NCI-H345 treated with DMSO at 0.1 percent for 48 hours (cell line): ENCODE measurements around the gene PTPRM.

Experiments
- DNase-seq: peaks from one replicate; lab custom pipeline; 2025; ENCODE audit not compliant: unreplicated experiment; lab: John Stamatoyannopoulos, UW

PTPRM gene

DNA sequence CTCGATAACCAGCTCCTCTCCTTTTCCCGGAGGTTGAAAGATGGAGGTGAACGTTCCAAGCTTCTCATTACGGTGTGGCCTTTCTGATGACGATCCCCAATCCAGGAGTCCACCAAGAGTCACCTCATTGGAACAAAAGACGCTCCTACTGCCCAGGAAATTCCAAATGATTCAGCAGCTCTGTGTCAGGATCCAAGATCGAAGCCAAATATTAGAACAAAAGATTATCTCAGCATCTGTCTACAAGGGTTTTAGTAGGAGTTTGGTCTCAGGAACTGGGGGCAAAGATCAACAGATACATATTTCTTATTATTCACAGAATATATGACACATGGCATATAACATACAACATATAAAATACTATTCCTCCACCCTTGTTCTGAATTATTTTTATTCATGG is 881.0 kb downstream of the PTPRM start:
- DNase-seq: no peak

DNA sequence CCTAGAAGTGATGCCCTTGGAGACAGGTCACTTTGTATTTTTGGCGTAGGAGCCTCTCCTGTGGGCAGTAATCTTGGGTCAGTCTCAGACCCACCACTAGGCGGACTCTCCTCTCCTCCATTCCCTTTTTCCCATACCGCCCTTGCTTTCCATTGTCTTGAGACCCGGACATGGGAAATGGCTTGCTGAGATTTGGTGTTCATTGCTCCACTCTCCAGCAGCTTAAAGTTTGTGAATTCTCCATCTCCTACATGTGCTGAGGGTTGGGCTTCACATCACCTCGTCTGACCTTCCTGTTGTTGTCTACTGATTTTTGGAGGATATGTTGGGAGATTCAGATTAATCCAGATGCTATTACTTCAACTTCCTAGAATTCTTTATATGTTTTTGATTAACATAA is 882.9 kb downstream of the PTPRM start:
- DNase-seq: no peak

DNA sequence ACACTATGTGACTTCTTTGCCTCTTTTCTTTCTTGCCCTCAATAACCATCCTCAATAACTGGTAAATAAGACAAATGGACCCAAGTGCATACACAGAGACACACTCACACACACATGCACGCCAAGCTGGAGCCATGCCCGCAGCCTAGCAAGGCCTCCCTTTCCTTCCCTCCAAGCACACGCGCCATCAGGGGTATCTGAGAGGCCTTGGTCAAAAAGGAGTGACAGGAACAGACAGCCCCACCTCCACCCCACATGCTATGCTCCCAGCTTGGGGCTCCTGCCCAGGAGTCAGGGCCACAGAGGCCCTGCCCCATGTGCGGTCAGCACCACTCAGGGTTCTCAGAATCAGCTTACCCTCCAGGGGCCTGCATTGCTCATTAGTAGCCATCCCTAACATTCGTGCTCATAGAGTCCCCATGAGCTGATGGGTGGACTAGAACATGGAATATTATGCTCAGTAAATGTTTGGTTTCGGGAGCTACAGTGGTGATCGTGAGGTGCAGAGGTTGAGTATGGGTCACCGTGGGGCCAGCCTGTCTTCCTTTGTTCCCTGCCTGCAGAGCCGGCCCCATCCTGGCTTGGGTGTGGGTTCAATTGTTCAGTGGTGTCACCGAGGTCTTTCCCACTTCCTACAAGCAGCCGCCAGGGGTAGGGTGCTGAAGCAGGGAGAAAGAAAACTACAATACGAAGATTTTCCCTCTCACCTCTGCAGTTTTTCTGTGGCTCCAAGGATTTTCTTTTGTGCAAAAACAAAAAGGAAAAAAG is 884.0 kb downstream of the PTPRM start:
- no peak for DNase-seq

DNA sequence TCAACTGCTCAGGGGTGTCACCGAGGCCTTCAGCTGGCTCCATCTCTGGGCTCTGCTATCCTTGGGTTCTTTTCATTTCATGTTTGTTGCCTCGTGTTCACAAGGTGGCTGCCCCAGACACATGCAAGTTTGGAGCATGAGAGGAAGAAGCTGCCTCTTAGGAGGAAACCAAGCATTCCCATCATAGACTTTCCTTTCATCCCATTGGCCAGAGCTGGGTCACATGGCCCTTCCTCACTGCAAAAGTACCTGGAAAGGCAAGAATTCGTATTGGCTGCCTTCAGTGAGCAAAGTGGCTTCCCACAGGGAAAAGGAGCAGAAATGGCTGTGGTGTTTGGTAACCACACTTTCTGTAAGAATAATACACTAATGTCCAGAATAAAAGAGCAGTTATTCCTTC is 886.4 kb downstream of the PTPRM start:
- no peak for DNase-seq

DNA sequence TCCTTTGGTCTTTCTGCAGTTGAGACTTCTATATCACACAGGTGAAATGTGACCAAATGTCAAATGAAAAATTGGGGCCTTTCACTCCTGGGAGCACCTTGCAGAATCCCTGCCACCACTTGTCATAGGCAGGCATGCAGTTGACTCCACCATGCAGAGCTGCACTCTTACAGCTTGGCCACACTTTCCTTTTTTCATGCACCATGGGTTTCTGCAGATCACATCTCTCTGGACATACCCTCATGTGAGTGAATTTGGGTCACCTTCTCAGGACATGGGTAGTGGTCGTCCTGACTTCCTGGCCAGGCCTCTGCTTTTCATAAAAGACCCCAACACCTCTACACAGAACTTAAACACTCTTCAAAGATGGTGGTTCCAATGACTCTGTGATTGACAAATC is 887.0 kb downstream of the PTPRM start:
- DNase-seq: no peak

DNA sequence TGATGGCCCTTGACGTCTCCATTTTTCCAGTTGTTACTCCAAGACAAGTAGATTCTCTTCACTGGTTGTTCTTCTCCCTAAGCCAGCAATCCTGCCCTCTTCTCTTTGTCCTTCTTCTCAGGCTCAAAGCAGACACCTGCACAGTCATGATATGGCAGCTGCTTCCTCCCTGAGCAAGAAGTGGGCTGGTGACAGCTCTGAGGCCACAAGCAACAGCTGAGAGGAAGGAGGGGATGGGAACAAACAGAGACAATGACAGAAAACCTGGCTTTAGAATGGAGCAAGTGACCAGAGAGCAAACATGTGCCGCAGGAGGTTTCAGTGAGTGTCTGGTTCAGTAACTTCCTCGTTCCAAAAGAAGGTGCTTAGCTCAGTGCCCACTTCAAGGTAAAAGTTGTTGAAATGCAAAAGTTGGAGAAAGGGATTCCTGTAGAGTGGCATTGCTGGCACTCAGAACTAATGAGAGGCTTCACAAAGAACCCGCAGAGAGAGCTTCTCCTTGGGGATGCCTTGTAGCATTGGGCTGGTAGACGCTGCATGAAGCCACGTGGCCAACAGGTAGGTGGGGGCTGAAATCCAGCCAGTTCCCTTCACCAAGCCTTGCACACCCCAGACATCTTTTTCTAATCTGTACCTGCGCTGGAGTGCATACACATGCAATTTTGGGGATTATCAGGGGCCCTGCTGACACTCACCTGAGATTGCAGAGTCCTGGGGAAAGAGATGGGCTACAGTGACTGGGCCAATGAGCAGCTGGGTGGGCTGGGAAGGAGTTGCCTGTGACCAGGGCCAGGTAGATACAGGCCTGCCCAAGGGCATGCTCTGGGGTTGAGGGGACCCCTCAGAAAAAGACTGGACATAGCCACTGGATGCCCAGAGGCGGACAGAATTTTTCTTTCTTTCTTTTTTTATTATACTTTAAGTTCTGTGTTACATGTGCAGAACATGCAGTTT is 888.8 kb downstream of the PTPRM start:
- DNase-seq: no peak
